Measurements from ENCODE around the gene TSPAN11. TPM values are rescaled to one million over a fixed set of nuclear protein-coding genes. Genes with fewer than 3 reads are reported as not detected.

Gene TSPAN11
- total and polyA plus RNA-seq, 4 donors, result 1.4 to 12.1 (median 3.9) TPM

- H3K27me3 ChIP-seq (ENCODE audit: control insufficient read depth in 3 of 3, insufficient read depth in 3 of 3, low read length in 2 of 3), result no peaks in the 10 kb centered on the region
- H3K4me1 ChIP-seq (ENCODE audit: control insufficient read depth in 5 of 5, insufficient read depth in 5 of 5, low read length in 5 of 5), result no peaks in the 10 kb centered on the region
- no peaks in the 10 kb centered on the region for H3K36me3 ChIP-seq (ENCODE audit: control insufficient read depth in 4 of 4, insufficient read depth in 4 of 4, low read length in 4 of 4)
- ATAC-seq (ENCODE audit: insufficient read depth, low FRiP score) (no peak), DNase-seq (peak in 1 of 3 donors; percentile 24)
- H3K4me3 ChIP-seq, result no peak overlapping the region
- 69 to 82% methylated on average over 4 of the region's 4 CpGs for WGBS, 2 donors
- no peak overlapping the region for H3K9ac ChIP-seq (ENCODE audit: insufficient read depth in 1 of 2, low read length in 2 of 2)
- H3K27ac ChIP-seq (ENCODE audit: low read depth in 1 of 2, low read length in 1 of 2), result no peak overlapping the region
- TF ChIP-seq, protein P1, sequence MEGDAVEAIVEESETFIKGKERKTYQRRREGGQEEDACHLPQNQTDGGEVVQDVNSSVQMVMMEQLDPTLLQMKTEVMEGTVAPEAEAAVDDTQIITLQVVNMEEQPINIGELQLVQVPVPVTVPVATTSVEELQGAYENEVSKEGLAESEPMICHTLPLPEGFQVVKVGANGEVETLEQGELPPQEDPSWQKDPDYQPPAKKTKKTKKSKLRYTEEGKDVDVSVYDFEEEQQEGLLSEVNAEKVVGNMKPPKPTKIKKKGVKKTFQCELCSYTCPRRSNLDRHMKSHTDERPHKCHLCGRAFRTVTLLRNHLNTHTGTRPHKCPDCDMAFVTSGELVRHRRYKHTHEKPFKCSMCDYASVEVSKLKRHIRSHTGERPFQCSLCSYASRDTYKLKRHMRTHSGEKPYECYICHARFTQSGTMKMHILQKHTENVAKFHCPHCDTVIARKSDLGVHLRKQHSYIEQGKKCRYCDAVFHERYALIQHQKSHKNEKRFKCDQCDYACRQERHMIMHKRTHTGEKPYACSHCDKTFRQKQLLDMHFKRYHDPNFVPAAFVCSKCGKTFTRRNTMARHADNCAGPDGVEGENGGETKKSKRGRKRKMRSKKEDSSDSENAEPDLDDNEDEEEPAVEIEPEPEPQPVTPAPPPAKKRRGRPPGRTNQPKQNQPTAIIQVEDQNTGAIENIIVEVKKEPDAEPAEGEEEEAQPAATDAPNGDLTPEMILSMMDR (IDR thresholded peaks at IDR 0.05; ENCODE audit: control extremely low read depth, extremely low read depth), result no peak
- H3K9me3 ChIP-seq (ENCODE audit: control insufficient read depth in 4 of 4, insufficient read depth in 3 of 4, low read length in 3 of 4), result no peaks in the 10 kb centered on the region
Measured at GRCh38 chr12:30902596-30902995, 24.0 kb upstream of the TSPAN11 start.

GRCh38 chr12:30905463-30906009 lies 21.0 kb upstream of the TSPAN11 start:
- H3K27ac ChIP-seq (ENCODE audit: low read depth in 1 of 2, low read length in 1 of 2), result no peak overlapping the region
- H3K36me3 ChIP-seq (ENCODE audit: control insufficient read depth in 4 of 4, insufficient read depth in 4 of 4, low read length in 4 of 4), result no peaks in the 10 kb centered on the region
- H3K9ac ChIP-seq (ENCODE audit: insufficient read depth in 1 of 2, low read length in 2 of 2), result no peak overlapping the region
- TF ChIP-seq, protein P1 (IDR thresholded peaks at IDR 0.05; ENCODE audit: control extremely low read depth, extremely low read depth), result no peak
- 91 to 94% methylated on average over 6 of the region's 6 CpGs for WGBS, 2 donors
- no peak for DNase-seq
- H3K9me3 ChIP-seq (ENCODE audit: control insufficient read depth in 4 of 4, insufficient read depth in 3 of 4, low read length in 3 of 4), result no peaks in the 10 kb centered on the region
- H3K27me3 ChIP-seq (ENCODE audit: control insufficient read depth in 3 of 3, insufficient read depth in 3 of 3, low read length in 2 of 3), result no peaks in the 10 kb centered on the region
- ATAC-seq (ENCODE audit: insufficient read depth, low FRiP score), result no peak
- H3K4me1 ChIP-seq (ENCODE audit: control insufficient read depth in 5 of 5, insufficient read depth in 5 of 5, low read length in 5 of 5), result peaks cover 0 to 20% (median 9%) of the 10 kb centered on the region in 5 donors
- H3K4me3 ChIP-seq, result no peak overlapping the region

- DNase-seq (no peak), ATAC-seq (ENCODE audit: insufficient read depth, low FRiP score) (no peak)
- 90 to 96% methylated on average over 4 of the region's 4 CpGs for WGBS, 2 donors
- H3K27ac ChIP-seq (ENCODE audit: low read depth in 1 of 2, low read length in 1 of 2), result no peak overlapping the region
- no peaks in the 10 kb centered on the region for H3K36me3 ChIP-seq (ENCODE audit: control insufficient read depth in 4 of 4, insufficient read depth in 4 of 4, low read length in 4 of 4)
- H3K4me3 ChIP-seq, result no peak overlapping the region
- peaks cover 0 to 32% (median 9%) of the 10 kb centered on the region in 5 donors for H3K4me1 ChIP-seq (ENCODE audit: control insufficient read depth in 5 of 5, insufficient read depth in 5 of 5, low read length in 5 of 5)
- no peaks in the 10 kb centered on the region for H3K9me3 ChIP-seq (ENCODE audit: control insufficient read depth in 4 of 4, insufficient read depth in 3 of 4, low read length in 3 of 4)
- TF ChIP-seq, protein P1 (IDR thresholded peaks at IDR 0.05; ENCODE audit: control extremely low read depth, extremely low read depth), result no peak
- no peaks in the 10 kb centered on the region for H3K27me3 ChIP-seq (ENCODE audit: control insufficient read depth in 3 of 3, insufficient read depth in 3 of 3, low read length in 2 of 3)
- no peak overlapping the region for H3K9ac ChIP-seq (ENCODE audit: insufficient read depth in 1 of 2, low read length in 2 of 2)
Measured at GRCh38 chr12:30908076-30908721, 18.3 kb upstream of the TSPAN11 start.

Measured in lung (tissue), 12 donors.